Gastroesophageal sphincter (tissue), 3 donors: Measurements from ENCODE around the gene SLC19A2.
"Not testable (repeated sequence)": the region's sequence is repeated elsewhere in the genome, so short reads cannot be mapped to it uniquely, and the experiment has no call there.

Experiments used
- CTCF ChIP-seq, 4 experiments: fragments of 200-600 bp in 2 of 4; fragments of 450-650 bp in 2 of 4; sonication (generic) in 1 of 4; IDR thresholded peaks; one replicate each; pipeline ENCODE4 v1.5.1; 2017 to 2019; ENCODE audit warnings: antibody characterized with exemption in 4 of 4, mild to moderate bottlenecking in 2 of 4, moderate library complexity in 2 of 4
- POLR2AphosphoS5 ChIP-seq: sonication (generic); formaldehyde crosslinking; IDR thresholded peaks from one replicate; pipeline ENCODE4 v1.6.1; 2017; ENCODE audit warnings: antibody characterized with exemption

- not testable (repeated sequence) for TF ChIP-seq POLR2AphosphoS5; CTCF (IDR thresholded peaks at IDR 0.05)
Observed at GRCh38 chr1:169533528-169534190, 47.9 kb upstream of the SLC19A2 start.
